RKO (cell line): ENCODE measurements around the gene COL4A6.
"Not testable (repeated sequence)": the region's sequence is repeated elsewhere in the genome, so short reads cannot be mapped to it uniquely, and the experiment has no call there.

ENCODE experiments used
- DNase-seq: peaks from one replicate; pipeline ENCODE4 v3.0.0-alpha.2; 2016; ENCODE audit warnings: low spot score

Gene COL4A6

GRCh38 chrX:108438110-108438623 lies at the start of gene COL4A6:
COL4A6 (minus strand) TSS chrX:108438422; CDS start chrX:108438196, 226 bp downstream.
- DNase-seq: no peak

GRCh38 chrX:108485960-108486359 lies 47.7 kb upstream of the COL4A6 start:
- DNase-seq: no peak

- no peak for DNase-seq
These were observed 46.0 kb upstream of the COL4A6 start for GRCh38 chrX:108484251-108484650.

GRCh38 chrX:108481528-108481927 lies 43.3 kb upstream of the COL4A6 start:
- DNase-seq: not testable (repeated sequence)

GRCh38 chrX:108473979-108474378 lies 35.8 kb upstream of the COL4A6 start:
- no peak for DNase-seq

- DNase-seq: no peak
These were observed 30.3 kb upstream of the COL4A6 start for GRCh38 chrX:108468486-108468885.

GRCh38 chrX:108464604-108465003 lies 26.4 kb upstream of the COL4A6 start:
- no peak for DNase-seq

GRCh38 chrX:108456971-108457477 lies 18.8 kb upstream of the COL4A6 start:
- DNase-seq: no peak

- no peak for DNase-seq
These were observed 15.6 kb upstream of the COL4A6 start for GRCh38 chrX:108453841-108454240.

GRCh38 chrX:108447303-108447702 lies 9.1 kb upstream of the COL4A6 start:
- no peak for DNase-seq

- no peak for DNase-seq
These were observed 4.8 kb upstream of the COL4A6 start for GRCh38 chrX:108442901-108443464.

GRCh38 chrX:108439961-108440696 lies 1.9 kb upstream of the COL4A6 start:
- no peak for DNase-seq

- no peak for DNase-seq
These were observed 1.3 kb upstream of the COL4A6 start, which contains the start of gene COL4A5 for GRCh38 chrX:108439426-108439942. COL4A5 (plus strand) TSS chrX:108439838; CDS start chrX:108440126, 288 bp downstream.

GRCh38 chrX:108437349-108438109 lies 693 bp downstream of the COL4A6 start:
- no peak for DNase-seq

GRCh38 chrX:108435261-108435660 lies 3.0 kb downstream of the COL4A6 start:
- no peak for DNase-seq

- no peak for DNase-seq
These were observed 12.0 kb downstream of the COL4A6 start for GRCh38 chrX:108426262-108426661.

GRCh38 chrX:108420481-108420880 lies 17.7 kb downstream of the COL4A6 start:
- no peak for DNase-seq

GRCh38 chrX:108419401-108419800 lies 18.8 kb downstream of the COL4A6 start:
- DNase-seq: no peak

- no peak for DNase-seq
These were observed 21.0 kb downstream of the COL4A6 start for GRCh38 chrX:108417257-108417656.

- no peak for DNase-seq
These were observed 22.3 kb downstream of the COL4A6 start for GRCh38 chrX:108415891-108416290.

GRCh38 chrX:108415146-108415545 lies 23.1 kb downstream of the COL4A6 start:
- no peak for DNase-seq

- DNase-seq: no peak
These were observed 25.4 kb downstream of the COL4A6 start for GRCh38 chrX:108412783-108413182.
